KMS-11 (cell line): ENCODE data around the gene CPPED1.

ENCODE experiments used
- H2AFZ ChIP-seq: fragments of 200-600 bp; sonication (generic); 2 replicates; pipeline ENCODE4 v1.6.1; 2016; ENCODE audit warnings: antibody characterized with exemption, mixed run types, low read depth
- H3K27ac ChIP-seq: fragments of 200-600 bp; sonication (generic); 2 replicates; pipeline ENCODE4 v1.6.1; 2016; ENCODE audit warnings: mild to moderate bottlenecking, mixed run types
- H3K27me3 ChIP-seq: fragments of 200-600 bp; sonication (generic); 2 replicates; pipeline ENCODE4 v1.6.1; 2017; ENCODE audit warnings: mild to moderate bottlenecking, low read depth, mixed run types, moderate library complexity; ENCODE audit not compliant: insufficient read depth
- H3K36me3 ChIP-seq: fragments of 200-600 bp; sonication (generic); 2 replicates; pipeline ENCODE4 v1.6.1; 2017; ENCODE audit warnings: mild to moderate bottlenecking, mixed run types; ENCODE audit not compliant: insufficient read depth
- H3K4me1 ChIP-seq: fragments of 200-600 bp; sonication (generic); 2 replicates; pipeline ENCODE4 v1.6.1; 2016; ENCODE audit warnings: mild to moderate bottlenecking, low read depth, mixed run types; ENCODE audit not compliant: poor library complexity, severe bottlenecking
- H3K4me2 ChIP-seq: fragments of 200-600 bp; sonication (generic); 2 replicates; pipeline ENCODE4 v1.7.0; 2016; ENCODE audit warnings: mild to moderate bottlenecking, mixed run types
- H3K4me3 ChIP-seq: fragments of 200-600 bp; sonication (generic); IDR thresholded peaks from 2 replicates; pipeline ENCODE4 v1.6.1; 2017; ENCODE audit warnings: low read depth, low read length, mixed read lengths; ENCODE audit not compliant: insufficient read depth
- H3K79me2 ChIP-seq: fragments of 200-600 bp; sonication (generic); 2 replicates; pipeline ENCODE4 v1.6.1; 2016; ENCODE audit warnings: low read depth, mixed run types; ENCODE audit not compliant: insufficient read depth
- H3K9ac ChIP-seq: fragments of 200-600 bp; sonication (generic); 2 replicates; pipeline ENCODE4 v1.6.1; 2016; ENCODE audit warnings: mild to moderate bottlenecking, mixed run types
- H4K20me1 ChIP-seq: fragments of 200-600 bp; sonication (generic); 2 replicates; pipeline ENCODE4 v1.6.1; 2016; ENCODE audit warnings: mild to moderate bottlenecking, mixed run types; ENCODE audit not compliant: insufficient read depth
- TF ChIP-seq, protein P1 (sequence below): fragments of 200-600 bp; sonication (generic); conservative IDR thresholded peaks from 2 replicates; pipeline ENCODE4 v1.6.1; 2017; ENCODE audit warnings: low read depth, mild to moderate bottlenecking, antibody characterized with exemption, low read length, moderate library complexity, mixed read lengths

CPPED1 gene

DNA sequence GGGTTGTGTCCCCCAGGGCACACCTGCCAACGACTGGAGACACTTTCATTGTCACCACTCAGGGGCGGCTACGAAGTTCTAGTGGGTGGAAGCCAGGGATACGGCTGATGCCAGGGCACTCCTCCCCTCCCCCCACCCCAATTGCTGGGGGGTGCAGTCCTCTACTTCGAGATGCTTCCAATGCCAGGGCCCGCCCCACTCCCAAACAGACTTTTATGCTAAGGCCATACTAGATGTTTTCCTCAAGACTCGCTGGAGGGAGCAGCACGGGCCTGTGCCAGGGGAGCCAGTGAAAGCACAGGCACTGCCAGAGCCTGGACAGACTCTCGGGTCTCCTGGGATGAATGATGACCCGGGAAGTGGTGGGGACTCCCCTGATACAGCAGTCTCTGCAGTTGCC is 178.0 kb downstream of the CPPED1 start:
- Histone ChIP-seq H3K79me2 (no peaks in the 10 kb centered on the region), H3K4me3 (no peak overlapping the region), H3K4me2 (no peak overlapping the region), H3K36me3 (no peaks in the 10 kb centered on the region), H4K20me1 (no peaks in the 10 kb centered on the region), H3K27ac (no peak overlapping the region), H3K27me3 (no peaks in the 10 kb centered on the region), H2AFZ (no peak overlapping the region), H3K4me1 (no peaks in the 10 kb centered on the region), H3K9ac (no peak overlapping the region)
- TF ChIP-seq, protein P1, sequence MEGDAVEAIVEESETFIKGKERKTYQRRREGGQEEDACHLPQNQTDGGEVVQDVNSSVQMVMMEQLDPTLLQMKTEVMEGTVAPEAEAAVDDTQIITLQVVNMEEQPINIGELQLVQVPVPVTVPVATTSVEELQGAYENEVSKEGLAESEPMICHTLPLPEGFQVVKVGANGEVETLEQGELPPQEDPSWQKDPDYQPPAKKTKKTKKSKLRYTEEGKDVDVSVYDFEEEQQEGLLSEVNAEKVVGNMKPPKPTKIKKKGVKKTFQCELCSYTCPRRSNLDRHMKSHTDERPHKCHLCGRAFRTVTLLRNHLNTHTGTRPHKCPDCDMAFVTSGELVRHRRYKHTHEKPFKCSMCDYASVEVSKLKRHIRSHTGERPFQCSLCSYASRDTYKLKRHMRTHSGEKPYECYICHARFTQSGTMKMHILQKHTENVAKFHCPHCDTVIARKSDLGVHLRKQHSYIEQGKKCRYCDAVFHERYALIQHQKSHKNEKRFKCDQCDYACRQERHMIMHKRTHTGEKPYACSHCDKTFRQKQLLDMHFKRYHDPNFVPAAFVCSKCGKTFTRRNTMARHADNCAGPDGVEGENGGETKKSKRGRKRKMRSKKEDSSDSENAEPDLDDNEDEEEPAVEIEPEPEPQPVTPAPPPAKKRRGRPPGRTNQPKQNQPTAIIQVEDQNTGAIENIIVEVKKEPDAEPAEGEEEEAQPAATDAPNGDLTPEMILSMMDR: no peak

- Histone ChIP-seq H3K79me2 (no peaks in the 10 kb centered on the region), H4K20me1 (no peaks in the 10 kb centered on the region), H3K27me3 (no peaks in the 10 kb centered on the region), H2AFZ (no peak overlapping the region), H3K36me3 (no peaks in the 10 kb centered on the region), H3K27ac (no peak overlapping the region), H3K4me3 (no peak overlapping the region), H3K9ac (no peak overlapping the region), H3K4me2 (no peak overlapping the region), H3K4me1 (no peaks in the 10 kb centered on the region)
- TF ChIP-seq, protein P1: no peak
Measured at GRCh38 chr16:12625068-12625467, 178.6 kb downstream of the CPPED1 start.

DNA sequence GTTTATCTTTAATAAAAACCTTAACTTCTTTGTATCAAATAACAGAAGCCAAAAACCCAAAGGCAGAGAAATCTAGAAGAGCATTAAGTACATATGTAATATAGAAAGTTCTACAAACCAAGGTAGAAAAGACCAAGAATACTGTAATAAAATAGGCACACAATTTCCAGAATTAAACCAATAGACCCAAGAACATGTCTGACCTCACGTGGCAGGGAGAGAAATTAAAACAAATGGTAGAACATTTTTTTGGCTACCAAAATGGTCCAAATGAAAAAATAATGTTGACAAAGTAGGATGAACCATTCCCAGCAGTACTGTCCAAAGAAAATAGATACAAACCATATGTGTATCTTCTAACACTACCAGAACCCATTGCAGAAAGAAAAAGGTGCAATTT is 183.5 kb downstream of the CPPED1 start:
- TF ChIP-seq, protein P1: no peak
- Histone ChIP-seq H3K4me1 (no peaks in the 10 kb centered on the region), H3K9ac (no peak overlapping the region), H3K36me3 (no peaks in the 10 kb centered on the region), H3K4me3 (no peak overlapping the region), H4K20me1 (no peaks in the 10 kb centered on the region), H3K79me2 (no peaks in the 10 kb centered on the region), H3K27ac (no peak overlapping the region), H3K27me3 (no peaks in the 10 kb centered on the region), H3K4me2 (no peak overlapping the region), H2AFZ (no peak overlapping the region)

DNA sequence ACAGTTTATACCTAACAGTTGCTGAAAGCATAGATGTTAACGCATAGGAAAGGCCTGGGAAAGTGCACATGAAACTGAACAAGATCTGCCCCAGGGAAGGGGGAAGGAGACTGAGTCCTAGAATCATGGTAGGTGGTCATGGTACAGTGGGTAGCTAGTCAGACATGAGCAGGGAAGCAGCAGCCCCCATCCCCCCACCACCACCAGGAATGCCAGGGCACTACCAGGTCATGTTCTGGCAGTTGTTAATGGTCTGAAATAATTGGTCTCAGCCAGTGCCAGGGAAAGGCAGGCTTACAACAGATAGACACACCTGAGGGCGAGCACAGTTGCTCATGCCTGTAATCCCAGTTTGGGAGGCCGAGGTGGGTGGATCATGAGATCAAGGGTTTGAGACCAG is 185.2 kb downstream of the CPPED1 start:
- Histone ChIP-seq H2AFZ (no peak overlapping the region), H3K4me2 (no peak overlapping the region), H3K27ac (no peak overlapping the region), H4K20me1 (no peaks in the 10 kb centered on the region), H3K4me3 (no peak overlapping the region), H3K9ac (no peak overlapping the region), H3K27me3 (no peaks in the 10 kb centered on the region), H3K36me3 (no peaks in the 10 kb centered on the region), H3K4me1 (no peaks in the 10 kb centered on the region), H3K79me2 (no peaks in the 10 kb centered on the region)
- TF ChIP-seq, protein P1: no peak

GRCh38 chr16:12617401-12617819 is 186.3 kb downstream of the CPPED1 start:
- Histone ChIP-seq H3K27me3 (no peaks in the 10 kb centered on the region), H3K4me2 (no peak overlapping the region), H3K9ac (no peak overlapping the region), H3K4me3 (no peak overlapping the region), H3K36me3 (no peaks in the 10 kb centered on the region), H2AFZ (no peak overlapping the region), H3K4me1 (no peaks in the 10 kb centered on the region), H3K79me2 (no peaks in the 10 kb centered on the region), H4K20me1 (no peaks in the 10 kb centered on the region), H3K27ac (no peak overlapping the region)
- TF ChIP-seq, protein P1: no peak
